GM18498 (cell line): ENCODE measurements around the gene TRAPPC3.

Experiments
- ATAC-seq: cut with Tn5 transposase; IDR thresholded peaks from one replicate; pipeline ENCODE4 v1.9.1; 2021; ENCODE audit warnings: mild to moderate bottlenecking, moderate library complexity; ENCODE audit not compliant: unreplicated experiment

Gene TRAPPC3

DNA sequence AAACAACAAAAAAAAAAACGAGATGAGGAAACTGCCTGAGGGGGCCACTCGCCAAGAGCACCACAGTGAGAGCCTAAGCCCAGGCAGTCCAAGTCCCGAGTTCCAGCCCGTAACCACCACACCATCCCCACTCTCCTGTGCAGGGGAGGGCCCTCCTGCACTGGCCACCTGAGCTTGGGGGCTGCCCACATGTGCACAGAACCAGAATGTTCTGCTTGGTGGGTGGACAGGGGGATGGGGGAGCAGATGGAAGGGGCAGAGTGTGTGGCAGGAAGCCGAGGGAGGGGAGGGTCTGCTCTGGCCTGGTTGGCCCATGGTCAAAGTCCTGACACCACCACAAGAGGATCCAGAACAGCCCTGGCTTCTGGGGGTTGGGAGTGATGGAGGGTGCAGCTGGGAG lies 43.0 kb downstream of the TRAPPC3 start:
- no peak for ATAC-seq

- ATAC-seq, result no peak
Measured at GRCh38 chr1:36101546-36101945, 47.7 kb downstream of the TRAPPC3 start.

DNA sequence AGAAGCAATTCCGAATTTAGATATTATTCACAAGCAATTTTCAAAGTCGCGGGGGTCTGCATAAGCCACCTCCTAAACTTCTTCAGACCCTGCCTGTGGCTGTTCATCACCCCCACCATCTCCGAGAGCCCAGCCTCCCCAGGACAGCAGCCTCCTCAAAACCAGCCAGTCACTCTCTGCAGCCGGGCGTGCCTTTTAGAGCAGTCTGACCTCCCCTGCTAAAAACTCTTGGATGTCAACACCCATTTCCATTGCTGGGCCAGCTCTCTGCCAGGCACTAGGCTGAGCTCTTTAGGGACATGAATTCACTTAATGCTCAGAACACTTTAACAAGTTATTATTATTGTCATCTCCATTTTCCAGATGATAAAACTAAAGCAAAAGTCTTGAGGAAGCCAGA lies 48.9 kb downstream of the TRAPPC3 start:
- ATAC-seq, result no peak

- no peak for ATAC-seq
Measured at GRCh38 chr1:36099681-36100341, 49.5 kb downstream of the TRAPPC3 start.

- ATAC-seq, result no peak
Measured at GRCh38 chr1:36098650-36099365, 50.5 kb downstream of the TRAPPC3 start.

DNA sequence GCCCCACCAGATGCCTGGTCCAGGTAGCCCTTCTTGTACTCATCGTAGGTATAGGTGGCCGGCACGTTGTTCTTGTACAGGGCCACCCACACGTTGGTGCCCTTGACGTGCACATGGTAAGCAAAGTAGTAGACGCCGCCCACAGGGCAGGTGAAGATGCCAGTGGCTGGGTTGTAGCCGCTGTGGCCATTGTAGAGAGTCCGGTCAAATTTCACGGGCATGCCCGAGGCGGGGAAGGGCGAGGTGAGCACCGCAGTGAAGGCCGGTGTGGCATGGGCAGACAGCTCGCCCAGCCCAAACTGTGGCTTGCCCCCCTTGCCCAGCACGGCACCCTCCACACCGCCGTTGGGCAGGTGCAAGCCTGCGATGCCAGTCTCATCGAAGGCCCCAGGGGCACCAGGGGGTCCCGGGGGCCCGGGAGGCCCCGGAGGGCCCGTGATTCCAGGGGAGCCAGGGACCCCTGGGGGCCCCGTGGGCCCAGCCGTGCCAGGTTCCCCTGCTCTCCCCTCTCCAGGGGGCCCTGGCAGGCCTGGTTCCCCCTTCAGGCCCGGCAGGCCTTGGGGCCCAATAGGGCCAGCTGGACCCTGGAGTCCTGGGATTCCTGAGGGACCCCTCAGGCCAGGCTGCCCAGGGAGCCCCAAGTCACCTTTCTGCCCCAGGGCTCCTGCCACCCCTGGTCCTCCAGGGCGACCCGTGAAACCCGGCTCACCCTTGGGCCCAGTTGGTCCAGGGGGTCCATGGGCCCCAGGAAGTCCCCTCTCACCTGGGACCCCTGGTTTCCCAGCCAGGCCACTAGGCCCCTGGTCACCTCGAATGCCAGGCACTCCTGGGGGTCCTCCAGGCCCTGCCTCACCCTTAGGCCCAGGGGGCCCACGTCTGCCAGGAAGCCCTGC lies 51.3 kb downstream of the TRAPPC3 start:
- no peak for ATAC-seq

DNA sequence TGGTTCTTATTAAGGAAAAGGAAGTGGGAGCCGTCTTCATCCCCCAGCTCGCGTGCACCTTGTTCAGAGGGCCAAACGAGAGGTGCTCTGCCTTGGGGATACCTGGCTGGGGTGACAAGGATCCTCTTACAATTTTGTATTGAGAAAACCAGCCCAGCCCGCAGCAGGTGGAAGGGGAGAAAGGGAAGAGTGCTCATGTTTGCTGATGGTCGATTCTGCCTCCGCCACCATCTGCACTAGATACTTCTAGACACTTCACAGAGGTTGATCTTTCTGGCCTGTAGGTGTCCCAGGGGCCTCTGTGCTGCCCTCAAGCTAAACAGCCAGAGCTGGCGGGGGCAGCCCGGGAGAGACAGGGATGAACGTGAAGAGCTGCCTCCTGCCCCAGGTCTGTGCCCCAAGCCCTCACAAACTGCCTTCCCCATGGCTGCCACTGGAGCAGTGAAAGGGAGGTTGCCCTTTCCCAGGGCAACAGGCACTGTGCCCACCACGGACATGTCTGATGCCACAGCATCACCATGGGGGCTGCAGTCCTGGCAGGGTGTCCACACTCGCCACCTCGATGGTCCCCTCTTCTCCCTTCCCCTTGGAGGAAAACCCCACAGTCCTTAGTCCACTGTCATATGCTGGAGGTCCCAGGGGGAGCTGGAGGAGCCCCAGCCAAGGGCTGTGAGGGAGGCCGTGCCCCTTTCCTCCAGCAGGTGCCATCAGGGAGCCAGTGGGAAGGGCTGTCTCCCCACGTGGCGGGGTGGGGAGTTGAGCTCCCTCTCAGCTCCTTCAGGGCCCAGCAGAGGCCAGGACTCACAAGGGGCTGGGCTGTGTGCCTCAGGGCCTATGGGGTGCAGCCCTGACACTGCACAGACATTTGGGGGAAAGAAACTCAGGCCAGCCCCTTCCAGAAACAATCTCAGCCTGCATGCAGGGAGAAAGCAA lies 52.5 kb downstream of the TRAPPC3 start:
- ATAC-seq, result no peak

- no peak for ATAC-seq
Measured at GRCh38 chr1:36095760-36096405, 53.4 kb downstream of the TRAPPC3 start.

DNA sequence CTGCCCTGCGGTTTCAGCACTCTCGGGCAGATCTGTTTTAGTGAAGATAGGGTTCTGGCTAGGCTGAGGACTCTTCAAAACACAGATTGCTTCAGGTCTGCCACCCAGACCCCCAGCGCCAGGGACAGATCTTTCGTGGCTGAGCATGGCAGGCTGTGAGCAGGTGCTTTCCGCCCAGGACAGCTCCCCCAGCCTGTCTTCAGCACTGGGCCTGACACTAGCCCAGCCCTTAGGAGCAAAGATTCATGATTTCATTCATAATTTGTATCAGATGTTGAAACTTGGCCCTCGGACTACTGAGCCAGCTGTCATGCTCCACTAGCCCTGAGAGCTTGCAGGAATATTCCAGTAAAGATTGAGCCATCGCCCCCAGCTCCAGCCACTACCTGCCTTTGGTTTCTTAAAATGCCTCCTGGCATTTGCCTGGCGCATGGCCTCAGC lies 54.6 kb downstream of the TRAPPC3 start:
- ATAC-seq, result no peak

DNA sequence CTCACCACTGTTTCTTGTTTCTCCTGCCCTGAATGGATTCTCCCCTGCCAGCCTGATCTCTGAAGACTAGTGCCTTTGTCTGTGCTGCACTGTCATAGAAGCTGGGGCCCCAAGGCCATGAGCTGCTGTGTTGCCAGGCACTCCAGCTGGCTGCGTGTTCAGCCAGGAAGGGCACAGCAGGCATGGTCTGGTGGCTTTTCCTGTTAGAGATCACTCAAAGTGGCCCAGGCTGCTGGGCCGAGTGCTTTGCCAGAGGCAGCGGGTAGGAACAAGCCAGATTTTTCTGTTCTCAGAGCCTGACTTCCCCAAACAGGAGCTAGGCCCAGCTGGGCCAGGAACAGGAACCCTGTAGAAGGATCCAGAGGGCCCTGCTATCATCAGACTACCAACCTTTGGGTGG lies 55.4 kb downstream of the TRAPPC3 start:
- no peak for ATAC-seq

DNA sequence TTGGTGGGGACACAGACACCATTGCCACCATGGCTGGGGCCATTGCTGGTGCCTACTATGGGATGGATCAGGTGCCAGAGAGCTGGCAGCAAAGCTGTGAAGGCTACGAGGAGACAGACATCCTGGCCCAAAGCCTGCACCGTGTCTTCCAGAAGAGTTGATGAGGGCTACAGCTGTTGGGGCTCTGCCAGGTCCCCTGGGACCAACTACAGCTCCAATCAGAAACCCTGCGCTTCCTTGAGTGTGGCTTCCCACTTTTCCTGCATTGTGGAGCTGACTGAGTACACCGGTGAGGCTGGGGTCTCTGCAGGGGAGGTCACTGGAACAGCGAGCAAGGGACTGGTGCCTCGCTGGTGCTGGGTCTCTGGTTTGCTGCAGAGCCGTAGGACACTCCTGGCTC lies 56.1 kb downstream of the TRAPPC3 start:
- ATAC-seq, result no peak

DNA sequence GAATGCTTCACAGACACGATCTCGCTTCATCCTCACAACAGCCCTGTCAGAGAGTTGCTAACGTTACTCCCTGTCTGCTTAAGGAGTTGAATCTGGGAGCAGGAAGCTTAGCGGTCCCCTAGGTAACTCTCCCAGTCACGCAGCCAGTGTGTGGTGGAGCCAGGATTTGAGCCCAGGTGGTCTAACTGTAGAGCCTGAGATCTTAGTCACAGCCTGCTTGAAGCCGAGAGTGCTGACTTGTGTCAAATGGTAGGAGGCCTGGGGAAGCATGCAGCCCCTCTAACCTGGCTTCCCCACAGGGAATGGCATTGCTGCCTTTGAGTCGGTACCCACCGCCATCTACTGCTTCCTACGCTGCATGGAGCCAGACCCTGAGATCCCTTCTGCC lies 56.5 kb downstream of the TRAPPC3 start:
- ATAC-seq, result no peak

- ATAC-seq, result no peak
Measured at GRCh38 chr1:36092166-36092797, 57.0 kb downstream of the TRAPPC3 start.

- ATAC-seq, result no peak
Measured at GRCh38 chr1:36091698-36092097, 57.6 kb downstream of the TRAPPC3 start.

GRCh38 chr1:36091141-36091540 lies 58.1 kb downstream of the TRAPPC3 start:
- ATAC-seq, result no peak

DNA sequence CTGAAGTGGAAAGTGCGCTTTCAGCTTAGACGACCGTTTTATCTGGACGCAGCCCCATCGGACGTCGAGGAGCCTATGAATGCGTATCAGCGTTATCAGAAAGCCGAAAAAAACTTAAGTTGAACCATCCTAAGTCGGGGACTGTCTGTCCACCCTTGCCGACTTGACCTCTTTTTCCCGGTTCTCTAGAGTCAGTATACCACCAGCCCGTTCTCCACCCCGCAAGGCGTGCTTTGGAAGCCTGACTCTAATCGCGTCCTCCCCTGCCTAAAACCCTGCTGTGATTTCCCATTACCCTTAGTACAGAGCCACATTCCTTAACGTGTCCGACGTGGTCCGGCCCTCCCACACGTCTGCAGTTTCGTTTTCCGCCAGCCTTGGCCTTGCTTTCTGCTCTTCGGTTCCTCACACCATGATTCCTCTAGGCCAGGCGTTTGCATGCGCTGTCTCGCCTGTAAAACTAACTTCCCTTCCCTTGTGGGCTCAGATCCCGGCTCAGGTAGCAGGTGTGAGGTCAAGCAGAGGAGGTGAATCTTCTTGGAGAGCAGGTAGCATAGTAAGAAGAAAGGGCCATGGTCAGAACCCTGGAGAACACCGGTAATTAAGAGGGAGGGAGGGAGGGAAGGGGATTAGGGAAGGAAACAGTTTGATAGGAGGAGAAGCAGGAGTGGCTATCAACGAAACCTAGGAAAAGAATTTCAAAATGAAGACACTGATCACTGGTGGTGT lies 59.7 kb downstream of the TRAPPC3 start:
- no peak for ATAC-seq

- ATAC-seq, result peak; percentile 82
Measured at GRCh38 chr1:36088577-36089392, 60.5 kb downstream of the TRAPPC3 start, which contains the start of gene ADPRS. Gene ADPRS (plus strand): TSS chr1:36088892. CDS start chr1:36088905, 13 bp downstream.

GRCh38 chr1:36088265-36088576 lies 61.1 kb downstream of the TRAPPC3 start:
- ATAC-seq, result no peak
